IMR-90 (cell line): ENCODE measurements around the gene GIMAP7. TPM values are rescaled to one million over a fixed set of nuclear protein-coding genes. Genes with fewer than 3 reads are reported as not detected.

ENCODE experiments used
- ATAC-seq: fragments of 200-7000 bp; cut with Tn5 transposase; 2 replicates; pipeline ENCODE4 v1.9.1; 2020; ENCODE audit warnings: low read depth, mild to moderate bottlenecking, moderate library complexity
- BruUV-seq: library from RNA; stranded (reverse); fragments of 400-500 nt; replicated peaks from 2 replicates; lab custom pipeline; 2021; lab: Mats Ljungman, UMichigan
- CTCF ChIA-PET: fragments of 300-600 bp; formaldehyde crosslinking; extraction: SDS; loops from one replicate; lab custom pipeline; 2021; ENCODE audit warnings: antibody characterized with exemption; lab: Yijun Ruan, JAX
- POLR2A ChIA-PET: fragments of 300-600 bp; sonication (Branson Sonifier 250); formaldehyde crosslinking; loops from one replicate; lab custom pipeline; 2022; ENCODE audit warnings: antibody characterized with exemption; ENCODE audit not compliant: unreplicated experiment; lab: Charles Lee
- DNase-seq: peaks from one replicate; pipeline ENCODE4 v3.0.0; 2013
- H2AFZ ChIP-seq: replicated peaks from 2 replicates; pipeline ENCODE3; 2013; ENCODE audit warnings: low read length, mild to moderate bottlenecking; ENCODE audit not compliant: poor library complexity
- H2AK5ac ChIP-seq: 2 replicates; pipeline ENCODE4 v1.6.1; 2013; ENCODE audit warnings: low read depth, low read length, inconsistent platforms
- H2AK9ac ChIP-seq: replicated peaks from 2 replicates; pipeline ENCODE3; 2013; ENCODE audit warnings: mild to moderate bottlenecking, low read depth, low read length, moderate library complexity; ENCODE audit not compliant: poor library complexity
- H2BK120ac ChIP-seq: 2 replicates; pipeline ENCODE4 v1.6.1; 2013; ENCODE audit warnings: low read depth, low read length, inconsistent platforms
- H2BK15ac ChIP-seq: 3 replicates; pipeline ENCODE4 v1.6.1; 2013; ENCODE audit warnings: low read depth, low read length, inconsistent platforms
- H2BK20ac ChIP-seq: 2 replicates; pipeline ENCODE4 v1.6.1; 2013; ENCODE audit warnings: low read depth, mild to moderate bottlenecking, inconsistent platforms, low read length, moderate library complexity
- H2BK5ac ChIP-seq: 2 replicates; pipeline ENCODE4 v1.6.1; 2013; ENCODE audit warnings: mild to moderate bottlenecking, low read depth, low read length, inconsistent platforms; ENCODE audit not compliant: poor library complexity, severe bottlenecking
- H3K14ac ChIP-seq: replicated peaks from 2 replicates; pipeline ENCODE4 v1.6.1; 2013; ENCODE audit warnings: low read depth, low read length, inconsistent platforms
- H3K18ac ChIP-seq: 2 replicates; pipeline ENCODE4 v1.6.1; 2013; ENCODE audit warnings: low read depth, low read length, control low read depth
- H3K23ac ChIP-seq: 2 replicates; pipeline ENCODE4 v1.6.1; 2013; ENCODE audit warnings: low read depth, low read length, inconsistent platforms
- H3K27ac ChIP-seq: 2 replicates; pipeline ENCODE4 v1.5.1; 2013; ENCODE audit warnings: mild to moderate bottlenecking, control low read depth, low read length; ENCODE audit not compliant: insufficient read depth
- H3K27me3 ChIP-seq: 2 replicates; pipeline ENCODE4 v1.6.1; 2013; ENCODE audit warnings: low read length; ENCODE audit not compliant: control insufficient read depth, insufficient read depth
- H3K36me3 ChIP-seq: 2 replicates; pipeline ENCODE4 v1.6.1; 2013; ENCODE audit warnings: low read length, mixed read lengths; ENCODE audit not compliant: control insufficient read depth, insufficient read depth
- H3K4ac ChIP-seq: 2 replicates; pipeline ENCODE4 v1.6.1; 2013; ENCODE audit warnings: low read depth, low read length, inconsistent platforms
- H3K4me1 ChIP-seq: 2 replicates; pipeline ENCODE4 v1.6.1; 2013; ENCODE audit warnings: low read length, mixed read lengths; ENCODE audit not compliant: control insufficient read depth, insufficient read depth
- H3K4me2 ChIP-seq: 2 replicates; pipeline ENCODE4 v1.6.1; 2013; ENCODE audit warnings: low read depth, mild to moderate bottlenecking, control low read depth, low read length, moderate library complexity
- H3K4me3 ChIP-seq: 2 replicates; pipeline ENCODE4 v1.5.1; 2013; ENCODE audit warnings: low read depth, mild to moderate bottlenecking, control low read depth, low read length, moderate library complexity; ENCODE audit not compliant: insufficient read depth
- H3K56ac ChIP-seq: 2 replicates; pipeline ENCODE4 v1.6.1; 2013; ENCODE audit warnings: low read length, inconsistent platforms; ENCODE audit not compliant: insufficient read depth; ENCODE audit errors: extremely low read depth
- H3K79me1 ChIP-seq, 2 experiments: 2 replicates each; pipeline ENCODE4 v1.6.1; 2013; ENCODE audit warnings: low read length in 2 of 2, inconsistent platforms in 1 of 2, low read depth in 1 of 2
- H3K9ac ChIP-seq: 2 replicates; pipeline ENCODE4 v1.6.1; 2013; ENCODE audit warnings: low read depth, low read length, control low read depth
- H3K9me1 ChIP-seq: 2 replicates; pipeline ENCODE4 v1.6.1; 2013; ENCODE audit warnings: low read length, inconsistent platforms; ENCODE audit not compliant: insufficient read depth
- H3K9me3 ChIP-seq: 2 replicates; pipeline ENCODE4 v1.6.1; 2013; ENCODE audit warnings: low read length; ENCODE audit not compliant: control insufficient read depth, insufficient read depth
- H4K20me1 ChIP-seq: 2 replicates; pipeline ENCODE4 v1.6.1; 2013; ENCODE audit warnings: low read length, inconsistent platforms; ENCODE audit not compliant: insufficient read depth
- H4K5ac ChIP-seq: 2 replicates; pipeline ENCODE4 v1.6.1; 2013; ENCODE audit warnings: mild to moderate bottlenecking, low read depth, low read length, control low read depth
- H4K8ac ChIP-seq, 2 experiments: 2 replicates each; pipeline ENCODE4 v1.6.1; 2013; ENCODE audit warnings: low read depth in 2 of 2, low read length in 2 of 2, control low read depth in 1 of 2, inconsistent platforms in 1 of 2
- H4K91ac ChIP-seq: 2 replicates; pipeline ENCODE4 v1.6.1; 2013; ENCODE audit warnings: low read depth, low read length, inconsistent platforms; ENCODE audit not compliant: insufficient read depth
- BHLHE40 ChIP-seq: fragments of 150-350 bp; IDR thresholded peaks from 2 replicates; pipeline ENCODE4 v1.6.1; 2016; ENCODE audit warnings: mild to moderate bottlenecking, low read depth, low read length
- CHD1 ChIP-seq: IDR thresholded peaks from 2 replicates; pipeline ENCODE4 v1.6.1; 2012; ENCODE audit warnings: low read depth, low read length, improper control_type of control experiment
- CTCF ChIP-seq: conservative IDR thresholded peaks from 2 replicates; pipeline ENCODE4 v1.5.1; 2012; ENCODE audit warnings: mild to moderate bottlenecking, low read depth, low read length, improper control_type of control experiment
- FOS ChIP-seq: fragments of 150-350 bp; IDR thresholded peaks from 2 replicates; pipeline ENCODE4 v1.6.1; 2016; ENCODE audit warnings: low read depth, low read length
- MAFK ChIP-seq: IDR thresholded peaks from 2 replicates; pipeline ENCODE4 v1.6.1; 2012; ENCODE audit warnings: low read depth, low read length, improper control_type of control experiment
- MAZ ChIP-seq: IDR thresholded peaks from 2 replicates; pipeline ENCODE4 v1.6.1; 2012; ENCODE audit warnings: low read depth, mild to moderate bottlenecking, low read length, improper control_type of control experiment, moderate library complexity, borderline replicate concordance
- MXI1 ChIP-seq: IDR thresholded peaks from 2 replicates; pipeline ENCODE4 v1.6.1; 2012; ENCODE audit warnings: low read depth, mild to moderate bottlenecking, low read length, moderate library complexity, borderline replicate concordance
- NFE2L2 ChIP-seq: fragments of 150-350 bp; IDR thresholded peaks from 2 replicates; pipeline ENCODE4 v1.6.1; 2016; ENCODE audit warnings: low read depth, mild to moderate bottlenecking, low read length
- POLR2A ChIP-seq: IDR thresholded peaks from 2 replicates; pipeline ENCODE4 v1.6.1; 2012; ENCODE audit warnings: mild to moderate bottlenecking, low read depth, low read length
- RAD21 ChIP-seq: IDR thresholded peaks from 2 replicates; pipeline ENCODE4 v1.6.1; 2012; ENCODE audit warnings: low read length, improper control_type of control experiment
- RCOR1 ChIP-seq: IDR thresholded peaks from 2 replicates; pipeline ENCODE4 v1.6.1; 2012; ENCODE audit warnings: mild to moderate bottlenecking, low read length, improper control_type of control experiment; ENCODE audit not compliant: insufficient replicate concordance
- RFX5 ChIP-seq: IDR thresholded peaks from 2 replicates; pipeline ENCODE4 v1.8.0; 2012; ENCODE audit warnings: low read depth, mild to moderate bottlenecking, low read length, moderate library complexity
- WGBS, 2 experiments: methylation state at CpG; one replicate each; pipeline versions ENCODE4 v1.1.5 to v1.1.7; 2013; ENCODE audit warnings: missing lambda C conversion rate in 2 of 2; ENCODE audit not compliant: insufficient read length in 1 of 2; ENCODE audit errors: extremely low coverage in 2 of 2; 5-methylcytosine and 5-hydroxymethylcytosine counted together
- dilution Hi-C: fragments of 300-500 bp; cut with HindIII; formaldehyde crosslinking; loops from one replicate; pipeline ENCODE4 v1.14.3; 2018; ENCODE audit warnings: low sequenced_read_pairs; ENCODE audit not compliant: unreplicated experiment
- in situ Hi-C: fragments of 300-500 bp; cut with MboI; formaldehyde crosslinking; loops from 3 replicates; pipeline ENCODE4 v1.14.3; 2019; ENCODE audit warnings: low sequenced_read_pairs, inconsistent platforms, mixed read lengths
- intact Hi-C: fragments of 100-400 bp; cut with micrococcal nuclease; formaldehyde crosslinking; loops from 2 replicates; pipeline ENCODE4 v1.10.0; 2022
- polyA plus RNA-seq, 3 experiments: library from polyadenylated mRNA; depleted of rRNA; stranded (reverse); fragments of >200 nt; gene quantifications; 2 replicates each; pipeline ENCODE4 v1.2.3, GENCODE V29; 2012; ENCODE audit warnings: low replicate concordance in 1 of 3
- total RNA-seq: library from RNA; depleted of rRNA; stranded (reverse); fragments of >200 nt; gene quantifications from 2 replicates; pipeline ENCODE4 v1.2.3, GENCODE V29; 2012

The GIMAP7 gene
- total and polyA plus RNA-seq, 2 of the 4 experiments (the other 2 are of a cell fraction): not detected

DNA sequence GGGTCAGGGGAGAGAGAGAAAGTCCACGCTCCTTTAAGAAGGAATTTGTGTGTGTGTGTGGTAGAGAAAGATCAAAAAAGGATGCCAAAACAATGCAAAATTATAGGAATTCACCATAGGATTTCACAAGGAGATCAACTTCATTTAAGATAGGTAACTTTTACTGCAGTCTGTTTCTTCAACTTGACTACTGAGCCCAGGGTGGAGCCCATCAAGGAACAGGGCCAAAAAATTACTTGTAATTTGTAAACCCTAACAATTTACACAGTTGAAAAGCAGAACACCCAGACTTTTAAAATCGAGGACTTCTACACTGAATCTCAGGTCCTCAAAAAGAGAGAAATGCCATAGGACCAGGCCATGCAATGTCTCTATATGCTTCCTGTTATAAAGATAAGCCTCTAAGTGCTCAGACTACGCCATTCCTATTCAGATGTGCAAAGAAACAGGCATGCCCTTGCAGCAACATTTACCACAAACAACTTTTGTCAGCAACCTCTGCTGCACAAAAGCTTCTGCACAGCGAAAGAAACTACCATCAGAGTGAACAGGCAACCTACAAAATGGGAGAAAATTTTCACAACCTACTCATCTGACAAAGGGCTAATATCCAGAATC lies 42.0 kb downstream of the GIMAP7 start:
- dilution Hi-C loops: no loop called here
- WGBS, 2 experiments: 0% methylated on average over 1 of the region's 4 CpGs; no CpG with 5 or more reads in 1 of the 2 experiments
- no peak overlapping the region for H4K8ac ChIP-seq

More for the DNA sequence above, 42.0 kb downstream of the GIMAP7 start:
- TF ChIP-seq RFX5 (no peak), CTCF (no peak), MAFK (no peak), RCOR1 (no peak), MAZ (no peak), NFE2L2 (no peak), BHLHE40 (no peak), CHD1 (no peak), POLR2A (no peak), FOS (no peak), MXI1 (no peak), RAD21 (no peak)
- in situ Hi-C loops: no loop called here
- Histone ChIP-seq H2BK5ac (no peak overlapping the region), H3K36me3 (no peaks in the 10 kb centered on the region), H3K4me1 (no peaks in the 10 kb centered on the region), H3K56ac (no peak overlapping the region), H3K27me3 (no peaks in the 10 kb centered on the region), H4K91ac (no peak overlapping the region), H3K14ac (no peak overlapping the region), H3K23ac (no peak overlapping the region), H2AK5ac (no peak overlapping the region), H2BK15ac (no peak overlapping the region), H4K20me1 (no peaks in the 10 kb centered on the region), H2BK20ac (no peak overlapping the region), H2AK9ac (no peak overlapping the region), H4K5ac (no peak overlapping the region), H3K9me3 (peaks cover 5% of the 10 kb centered on the region), H3K18ac (no peak overlapping the region), H3K27ac (no peak overlapping the region), H3K9ac (no peak overlapping the region), H3K4me3 (no peak overlapping the region), H3K4ac (no peak overlapping the region), H2AFZ (no peak overlapping the region), H3K9me1 (no peaks in the 10 kb centered on the region), H3K79me1 (no peaks in the 10 kb centered on the region), H2BK120ac (no peak overlapping the region), H3K4me2 (no peak overlapping the region)
- DNase-seq (no peak), ATAC-seq (no peak)
- ChIA-PET POLR2A (no interaction called here), CTCF (no interaction called here)
- BruUV-seq: no TSS peak
- intact Hi-C loops: no loop called here
